Measurements from ENCODE around the gene MAML2.

The MAML2 gene

DNA sequence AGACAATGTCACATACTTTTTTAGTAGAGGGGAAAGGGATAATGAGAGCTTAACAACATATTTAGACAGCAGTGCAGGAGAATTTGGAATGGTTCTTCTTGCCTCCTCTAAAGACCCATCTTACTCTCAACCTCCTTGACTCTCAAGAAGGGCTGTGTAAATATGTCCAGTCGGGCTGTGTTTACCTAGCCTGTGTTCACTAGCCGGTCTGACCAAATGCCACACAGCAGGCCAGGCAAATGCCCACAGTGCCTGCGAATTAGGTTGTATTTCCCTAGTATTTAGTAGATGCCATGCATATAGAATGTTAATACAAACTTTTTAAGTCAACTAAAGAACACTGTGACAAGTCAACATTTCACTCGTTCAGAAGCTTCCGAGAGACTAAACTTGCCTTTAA, 367.7 kb downstream of the MAML2 start:
- DNase-seq (ENCODE audit: low read depth) = no peak
- TF ChIP-seq, protein P1, sequence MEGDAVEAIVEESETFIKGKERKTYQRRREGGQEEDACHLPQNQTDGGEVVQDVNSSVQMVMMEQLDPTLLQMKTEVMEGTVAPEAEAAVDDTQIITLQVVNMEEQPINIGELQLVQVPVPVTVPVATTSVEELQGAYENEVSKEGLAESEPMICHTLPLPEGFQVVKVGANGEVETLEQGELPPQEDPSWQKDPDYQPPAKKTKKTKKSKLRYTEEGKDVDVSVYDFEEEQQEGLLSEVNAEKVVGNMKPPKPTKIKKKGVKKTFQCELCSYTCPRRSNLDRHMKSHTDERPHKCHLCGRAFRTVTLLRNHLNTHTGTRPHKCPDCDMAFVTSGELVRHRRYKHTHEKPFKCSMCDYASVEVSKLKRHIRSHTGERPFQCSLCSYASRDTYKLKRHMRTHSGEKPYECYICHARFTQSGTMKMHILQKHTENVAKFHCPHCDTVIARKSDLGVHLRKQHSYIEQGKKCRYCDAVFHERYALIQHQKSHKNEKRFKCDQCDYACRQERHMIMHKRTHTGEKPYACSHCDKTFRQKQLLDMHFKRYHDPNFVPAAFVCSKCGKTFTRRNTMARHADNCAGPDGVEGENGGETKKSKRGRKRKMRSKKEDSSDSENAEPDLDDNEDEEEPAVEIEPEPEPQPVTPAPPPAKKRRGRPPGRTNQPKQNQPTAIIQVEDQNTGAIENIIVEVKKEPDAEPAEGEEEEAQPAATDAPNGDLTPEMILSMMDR (IDR thresholded peaks at IDR 0.05; ENCODE audit: insufficient read depth, low read depth, low read length, missing control alignments) = no peak
- H3K4me3 ChIP-seq (ENCODE audit: low read depth, low read length) = no peak overlapping the region

DNA sequence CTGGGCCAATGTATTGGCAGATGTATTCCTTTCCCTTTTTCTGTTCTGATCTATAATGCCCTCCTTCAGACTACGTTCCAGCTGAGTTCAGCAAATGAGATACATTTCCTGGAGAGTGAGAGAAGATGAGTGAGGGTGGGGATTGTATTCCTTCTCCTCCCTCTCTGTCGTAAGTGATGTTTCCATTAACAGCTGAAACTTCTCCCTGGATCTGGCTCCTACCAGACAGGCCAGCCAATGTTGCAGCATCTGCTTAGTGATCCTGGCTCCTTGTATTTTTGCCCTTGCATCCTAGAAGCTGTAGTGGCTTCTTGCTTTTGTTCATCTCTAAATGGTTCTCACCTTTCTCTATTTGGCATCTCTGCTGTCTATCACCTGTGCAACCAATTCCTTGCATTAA, 370.9 kb downstream of the MAML2 start:
- DNase-seq (ENCODE audit: low read depth) = no peak
- TF ChIP-seq, protein P1 (IDR thresholded peaks at IDR 0.05; ENCODE audit: insufficient read depth, low read depth, low read length, missing control alignments) = no peak
- no peak overlapping the region for H3K4me3 ChIP-seq (ENCODE audit: low read depth, low read length)

- DNase-seq (ENCODE audit: low read depth) = no peak
- H3K4me3 ChIP-seq (ENCODE audit: low read depth, low read length) = no peak overlapping the region
- TF ChIP-seq, protein P1 (IDR thresholded peaks at IDR 0.05; ENCODE audit: insufficient read depth, low read depth, low read length, missing control alignments) = no peak
Measured at GRCh38 chr11:95968585-95968984, 374.4 kb downstream of the MAML2 start.

DNA sequence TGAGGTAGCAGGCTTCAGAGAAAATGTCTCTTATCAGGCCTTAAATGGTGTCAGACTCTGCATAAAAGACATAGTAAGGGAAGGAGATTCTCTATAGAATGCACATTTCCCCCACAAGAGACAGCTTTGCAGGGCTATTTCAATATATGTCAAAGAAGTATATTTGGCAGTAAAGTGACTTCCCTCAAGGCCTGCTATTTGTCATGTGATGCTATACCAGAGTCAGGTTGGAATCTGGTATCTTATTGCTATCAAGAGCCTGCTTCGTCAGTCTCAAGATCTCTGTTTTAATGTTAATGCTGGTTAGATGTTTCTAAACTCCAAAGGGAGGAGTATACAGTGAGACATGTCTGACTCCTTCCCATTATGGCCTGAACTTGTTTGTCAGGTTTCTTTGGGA, 378.7 kb downstream of the MAML2 start:
- TF ChIP-seq, protein P1 (IDR thresholded peaks at IDR 0.05; ENCODE audit: insufficient read depth, low read depth, low read length, missing control alignments) = no peak
- no peak overlapping the region for H3K4me3 ChIP-seq (ENCODE audit: low read depth, low read length)
- DNase-seq (ENCODE audit: low read depth) = no peak

- TF ChIP-seq, protein P1 (IDR thresholded peaks at IDR 0.05; ENCODE audit: insufficient read depth, low read depth, low read length, missing control alignments) = no peak
- DNase-seq (ENCODE audit: low read depth) = no peak
- H3K4me3 ChIP-seq (ENCODE audit: low read depth, low read length) = no peak overlapping the region
Measured at GRCh38 chr11:95961758-95962157, 381.2 kb downstream of the MAML2 start.

DNA sequence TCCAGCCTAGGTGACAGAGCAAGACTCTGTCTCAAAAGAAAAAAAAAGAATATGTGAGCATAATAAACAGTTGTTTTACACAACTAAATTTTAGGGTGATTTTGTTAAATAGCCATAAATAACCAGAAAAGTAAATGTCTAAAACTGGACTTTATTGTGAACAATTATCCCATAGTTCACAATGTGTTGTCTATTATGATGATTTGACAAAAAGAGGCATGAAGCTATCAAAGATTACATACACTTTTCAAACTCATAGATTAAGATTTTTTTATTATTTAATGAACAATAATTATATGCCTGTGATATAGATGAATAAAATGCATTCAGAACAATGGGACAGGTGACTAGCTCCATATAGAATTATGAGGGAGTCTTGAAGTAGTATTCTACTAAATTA, 392.1 kb downstream of the MAML2 start:
- TF ChIP-seq, protein P1 (IDR thresholded peaks at IDR 0.05; ENCODE audit: insufficient read depth, low read depth, low read length, missing control alignments) = no peak
- H3K4me3 ChIP-seq (ENCODE audit: low read depth, low read length) = no peak overlapping the region
- no peak for DNase-seq (ENCODE audit: low read depth)

DNA sequence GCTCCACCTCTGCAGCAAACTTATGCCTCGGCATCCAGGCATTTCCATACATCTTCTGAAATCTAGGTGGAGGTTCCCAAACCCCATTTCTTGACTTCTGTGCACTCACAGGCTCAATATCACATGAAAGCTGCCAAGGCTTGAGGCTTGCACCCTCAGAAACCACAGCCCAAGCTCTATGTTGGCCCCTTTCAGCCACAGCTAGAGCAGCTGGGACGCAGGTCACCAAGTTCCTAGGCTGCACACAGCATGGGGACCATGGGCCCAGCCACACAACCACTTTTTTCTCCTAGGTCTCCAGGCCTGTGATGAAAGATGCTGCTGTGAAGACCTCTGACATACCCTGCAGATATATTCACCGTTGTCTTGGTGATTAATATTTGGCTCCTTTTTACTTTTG, 394.4 kb downstream of the MAML2 start:
- no peak overlapping the region for H3K4me3 ChIP-seq (ENCODE audit: low read depth, low read length)
- TF ChIP-seq, protein P1 (IDR thresholded peaks at IDR 0.05; ENCODE audit: insufficient read depth, low read depth, low read length, missing control alignments) = no peak
- no peak for DNase-seq (ENCODE audit: low read depth)
